H54 (cell line): ENCODE measurements around the gene PIGL.
"Not testable (repeated sequence)": the region's sequence is repeated elsewhere in the genome, so short reads cannot be mapped to it uniquely, and the experiment has no call there.

Experiments used
- DNase-seq: peaks from one replicate; pipeline ENCODE4 v3.0.0; 2011; ENCODE audit warnings: low spot score, mixed read lengths; ENCODE audit not compliant: insufficient read length
- FAIRE-seq: peaks from 3 replicates; lab custom pipeline; 2011; peaks lifted over from hg19 to GRCh38; lab: Jason Lieb, UNC
- POLR2A ChIP-seq: IDR thresholded peaks from 2 replicates; pipeline ENCODE4 v1.6.1; 2011; ENCODE audit warnings: low read depth, mild to moderate bottlenecking, low read length

Gene PIGL

GRCh38 chr17:16211590-16211989 is 5.4 kb upstream of the PIGL start:
- DNase-seq (no peak), FAIRE-seq (no peak)
- TF ChIP-seq POLR2A: no peak

- DNase-seq: no peak
- no peak for TF ChIP-seq POLR2A
- no peak for FAIRE-seq
Measured at GRCh38 chr17:16212793-16213192, 4.2 kb upstream of the PIGL start.

GRCh38 chr17:16214190-16215001 is 2.6 kb upstream of the PIGL start:
- DNase-seq: no peak
- FAIRE-seq: no peak
- no peak for TF ChIP-seq POLR2A

DNA sequence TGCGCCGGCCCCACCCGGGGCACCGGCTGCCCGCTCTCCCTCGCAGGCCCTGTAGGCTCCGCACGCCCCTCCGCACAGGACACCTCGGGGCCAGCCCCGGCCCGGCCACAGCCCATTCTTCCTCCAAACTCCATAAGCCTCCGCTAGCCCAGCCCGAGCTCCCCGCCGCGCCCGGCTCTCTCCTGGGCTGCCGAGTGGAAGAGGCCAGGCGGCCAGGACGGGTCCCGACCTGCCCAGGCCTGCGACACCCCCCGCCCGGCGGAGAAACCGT is 2.1 kb upstream of the PIGL start:
- FAIRE-seq: no peak
- TF ChIP-seq POLR2A: no peak
- DNase-seq: peak; percentile 33

GRCh38 chr17:16215273-16215964 is 1.6 kb upstream of the PIGL start, which contains the start of gene NCOR1:
NCOR1 (minus strand) TSS chr17:16215534; CDS start chr17:16194569, 20,965 bp downstream.
- DNase-seq (peak; percentile 81), FAIRE-seq (no peak)
- TF ChIP-seq POLR2A: peak; percentile 91

GRCh38 chr17:16215965-16216316 is 1.1 kb upstream of the PIGL start:
- FAIRE-seq (no peak), DNase-seq (no peak)
- TF ChIP-seq POLR2A: no peak

- not testable (repeated sequence) for DNase-seq, FAIRE-seq
Measured at GRCh38 chr17:16216341-16217001, 539 bp upstream of the PIGL start.

GRCh38 chr17:16222406-16222805 is 5.4 kb downstream of the PIGL start:
- FAIRE-seq: no peak
- no peak for DNase-seq
- no peak for TF ChIP-seq POLR2A

DNA sequence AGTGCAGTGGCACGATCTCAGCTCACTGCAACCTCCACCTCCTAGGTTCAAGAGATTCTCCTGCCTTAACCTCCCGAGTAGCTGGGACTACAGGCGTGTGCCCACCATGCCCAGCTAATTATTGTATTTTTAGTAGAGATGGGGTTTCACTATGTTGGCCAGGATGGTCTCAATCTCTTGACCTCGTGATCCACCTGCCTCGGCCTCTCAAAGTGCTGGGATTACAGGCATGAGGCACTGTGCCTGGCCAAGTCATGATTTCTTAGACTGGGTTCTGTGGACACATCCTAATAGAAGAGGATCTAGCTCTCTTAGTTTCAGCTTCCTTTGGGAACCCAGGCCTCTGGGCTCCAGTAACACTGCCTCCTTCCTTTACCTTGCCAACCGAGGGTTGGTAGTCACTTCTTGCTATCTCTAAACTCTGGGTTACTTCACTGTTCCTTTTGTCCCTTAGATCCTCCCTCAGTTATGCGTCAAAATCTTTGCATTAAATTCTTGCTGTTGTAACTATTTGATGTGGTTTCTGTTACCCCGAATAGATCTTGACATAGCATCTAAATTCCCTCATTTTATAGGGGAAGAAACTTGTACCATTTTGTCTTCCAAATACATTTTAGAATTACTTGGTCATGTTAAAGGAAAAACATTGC is 13.0 kb downstream of the PIGL start:
- peak; percentile 52 for FAIRE-seq
- DNase-seq: not testable (repeated sequence)

DNA sequence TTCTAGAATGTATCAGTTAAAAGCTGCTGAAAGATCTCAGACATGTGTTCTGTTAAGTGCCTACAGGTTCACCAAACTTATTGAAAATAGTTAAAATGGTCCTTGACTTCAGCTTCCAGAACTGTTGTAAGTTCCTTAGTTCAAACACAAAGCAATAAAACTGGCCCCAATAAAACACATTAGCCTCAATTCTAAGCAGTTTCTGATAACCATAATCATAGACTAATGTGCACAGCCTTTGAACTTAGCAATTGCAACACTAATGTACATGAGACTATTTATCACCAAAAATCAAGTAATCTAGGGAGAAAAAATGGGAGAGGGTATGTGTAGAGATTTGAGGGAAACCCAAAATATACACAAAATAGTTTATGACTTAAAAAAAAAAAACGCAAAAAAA is 15.4 kb downstream of the PIGL start:
- no peak for FAIRE-seq
- no peak for TF ChIP-seq POLR2A
- no peak for DNase-seq

GRCh38 chr17:16239931-16240330 is 22.9 kb downstream of the PIGL start:
- TF ChIP-seq POLR2A: no peak
- no peak for DNase-seq
- FAIRE-seq: no peak

GRCh38 chr17:16241906-16242399 is 24.9 kb downstream of the PIGL start:
- DNase-seq: no peak
- TF ChIP-seq POLR2A: no peak
- FAIRE-seq: no peak

DNA sequence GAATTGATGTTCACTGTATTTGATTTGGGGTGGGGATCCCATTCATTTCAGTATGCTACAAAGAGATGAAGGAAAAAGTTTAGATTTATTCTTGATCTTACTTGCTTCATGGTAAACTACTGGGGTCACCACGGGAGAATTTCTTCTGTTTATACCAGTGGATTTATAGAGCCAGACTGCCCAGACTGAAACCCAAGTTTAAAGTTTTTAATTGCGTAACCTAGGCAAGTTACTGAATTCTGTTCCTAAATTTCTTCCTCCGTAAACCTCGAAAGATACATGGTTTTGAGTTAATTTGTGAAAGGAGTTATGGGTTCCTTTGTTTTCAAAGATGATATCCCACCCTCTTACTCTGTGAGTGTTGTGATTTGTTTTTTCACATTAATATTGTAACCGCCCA is 26.4 kb downstream of the PIGL start:
- TF ChIP-seq POLR2A: no peak
- FAIRE-seq (no peak), DNase-seq (no peak)
